Stimulated activated CD4-positive, alpha-beta T cell treated with anti-CD3 and anti-CD28 coated beads, Interleukin-1b, Interleukin-23, amount 100 ng/mL, for 4 hours (primary cell): ENCODE measurements around the gene DIAPH1.
A peak's percentile ranks its signal among the peaks of the same experiment; 100 is the strongest.

Experiments
- DNase-seq, 2 donors: peaks; one replicate each; pipeline ENCODE4 v3.0.0-alpha.2; 2020; ENCODE audit warnings: low read depth in 2 of 2

DIAPH1 gene

DNA sequence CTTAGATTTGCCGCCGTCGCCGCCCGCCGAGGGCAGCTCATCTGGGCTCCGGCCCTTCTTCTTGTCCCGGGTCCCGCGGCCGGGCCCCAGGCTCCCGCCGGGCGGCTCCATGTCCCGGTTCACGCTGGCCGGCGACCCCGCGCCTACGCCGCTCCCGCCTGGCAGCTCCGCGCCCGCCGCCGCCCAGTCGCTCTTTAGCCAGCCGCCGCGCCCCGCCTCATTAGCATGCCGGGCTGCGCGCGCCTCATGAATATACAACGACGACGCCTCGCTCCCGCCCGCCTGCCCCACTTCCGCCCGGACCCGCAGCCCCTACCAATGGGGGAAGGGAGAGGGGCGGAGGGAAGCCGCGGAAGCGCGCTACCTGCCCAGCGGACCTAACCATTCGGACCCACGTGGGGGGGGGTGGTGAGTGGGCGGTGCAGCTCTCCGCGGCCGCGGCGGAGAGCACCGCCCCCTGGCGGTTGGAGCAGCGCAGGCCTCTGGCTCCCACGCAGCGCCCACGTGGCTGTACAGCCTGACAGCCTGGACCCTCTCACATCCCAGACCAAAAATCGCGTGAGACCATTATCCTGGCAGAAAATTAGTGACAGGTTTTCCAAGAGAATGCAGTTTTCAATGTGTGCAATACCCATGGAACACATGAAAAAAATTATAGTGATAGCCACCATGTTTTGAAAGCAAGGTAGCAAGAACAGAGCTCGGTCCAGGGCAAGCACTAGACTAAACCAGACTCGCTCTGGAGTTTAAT, at the start of gene DIAPH1:
Gene DIAPH1, minus strand, starts transcription at position 197 of the 751 bp plus-strand sequence. Its CDS starts 86 bp downstream, at position 111.
- peak; percentile 99 to 100 for DNase-seq

DNA sequence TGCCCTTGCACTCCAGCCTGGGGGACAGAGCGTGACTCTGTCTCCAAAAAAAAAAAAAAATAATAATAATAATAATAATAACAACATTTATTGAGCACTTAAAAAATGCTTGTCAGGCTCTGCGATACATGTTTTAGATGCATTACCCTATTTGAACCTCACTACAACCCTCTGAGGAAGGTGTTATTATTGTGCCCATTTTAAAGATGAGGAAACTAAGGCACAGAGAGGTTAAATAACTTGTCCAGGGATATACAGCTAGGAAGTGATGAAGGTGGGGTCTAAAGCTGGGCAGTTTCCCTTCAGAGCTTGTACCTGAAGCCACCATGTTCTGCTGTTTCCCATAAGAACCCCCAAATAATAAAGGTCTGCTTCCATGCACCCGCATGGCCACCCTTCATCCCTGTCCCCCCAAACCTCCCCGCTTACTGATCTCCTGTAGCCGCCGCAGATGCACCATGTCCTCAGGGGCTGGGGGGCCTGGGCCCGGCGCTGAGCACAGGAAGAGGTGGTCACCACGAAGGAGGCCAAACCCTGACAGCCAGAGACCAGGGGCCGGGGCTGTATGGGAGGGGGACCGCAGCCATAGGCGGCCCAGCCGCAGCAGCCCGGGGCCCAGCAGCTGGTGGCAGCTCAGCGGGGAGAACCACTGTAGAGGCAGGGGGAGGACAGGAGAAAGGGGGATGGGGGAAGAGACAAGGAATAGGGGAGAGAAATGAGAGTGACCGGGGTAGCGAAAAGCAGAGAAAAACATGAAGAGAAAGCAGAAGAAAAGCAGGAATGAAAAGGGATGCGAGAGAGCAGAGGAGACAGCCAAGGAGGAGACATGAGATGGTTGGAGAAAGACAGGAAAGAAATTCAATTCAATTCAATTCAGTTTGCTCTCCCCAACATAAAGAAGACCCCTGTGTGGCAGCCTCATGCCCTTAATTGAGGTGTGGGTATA, 47.5 kb upstream of the DIAPH1 start:
- no peak for DNase-seq

DNA sequence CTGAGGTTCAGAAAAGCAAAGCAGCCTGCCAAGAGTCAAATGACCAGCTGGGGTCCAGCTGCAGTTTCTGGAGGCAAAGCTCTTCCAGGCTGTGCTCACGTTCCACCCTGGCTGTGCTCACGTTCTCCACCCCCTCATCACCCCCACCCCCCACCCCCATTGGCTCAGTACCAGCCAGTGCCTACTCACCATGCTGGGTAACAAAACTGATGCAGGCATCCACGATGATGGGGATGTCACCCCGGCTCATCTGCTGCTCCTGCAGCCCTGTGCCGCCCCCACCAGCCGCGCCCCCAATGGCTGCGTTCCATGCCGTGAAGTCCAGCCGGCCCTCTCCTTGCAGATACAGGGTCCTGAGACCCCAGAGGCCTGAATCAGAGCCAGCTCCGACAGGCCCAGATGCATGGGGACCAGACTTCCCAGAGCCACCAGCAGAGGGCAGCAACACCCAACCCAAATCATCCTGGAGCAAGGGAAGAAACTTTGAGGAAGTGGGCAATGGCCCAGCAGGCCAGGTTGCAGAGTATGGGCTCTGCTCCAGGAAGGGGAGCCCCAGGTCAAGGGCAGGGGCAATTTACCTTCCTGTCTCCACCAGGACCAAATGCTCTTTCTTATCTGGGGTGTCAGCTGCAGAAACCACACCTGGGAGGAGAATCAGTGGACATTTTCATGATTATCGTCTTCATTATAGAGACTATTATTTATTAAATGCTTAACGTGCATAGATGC, 46.1 kb upstream of the DIAPH1 start:
- DNase-seq = peak; percentile 66 to 73

DNA sequence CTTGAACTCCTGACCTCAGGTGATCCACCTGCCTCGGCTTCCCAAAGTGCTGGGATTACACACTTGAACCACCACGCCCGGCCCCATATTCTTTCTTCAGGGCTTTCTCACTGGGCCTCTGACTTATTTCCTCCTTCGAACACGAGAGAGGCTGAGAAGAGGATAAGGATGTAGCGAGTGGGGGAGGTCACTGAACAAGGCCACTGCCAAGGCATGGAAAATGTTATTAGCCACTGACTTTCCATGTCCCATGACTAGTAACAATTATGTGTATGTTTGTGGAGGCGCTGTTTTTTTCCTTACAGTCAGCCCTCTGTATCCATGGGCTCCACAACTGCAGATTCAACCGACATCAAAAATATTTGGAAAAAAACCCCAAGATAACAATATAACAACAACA, 44.7 kb upstream of the DIAPH1 start:
- no peak for DNase-seq

DNA sequence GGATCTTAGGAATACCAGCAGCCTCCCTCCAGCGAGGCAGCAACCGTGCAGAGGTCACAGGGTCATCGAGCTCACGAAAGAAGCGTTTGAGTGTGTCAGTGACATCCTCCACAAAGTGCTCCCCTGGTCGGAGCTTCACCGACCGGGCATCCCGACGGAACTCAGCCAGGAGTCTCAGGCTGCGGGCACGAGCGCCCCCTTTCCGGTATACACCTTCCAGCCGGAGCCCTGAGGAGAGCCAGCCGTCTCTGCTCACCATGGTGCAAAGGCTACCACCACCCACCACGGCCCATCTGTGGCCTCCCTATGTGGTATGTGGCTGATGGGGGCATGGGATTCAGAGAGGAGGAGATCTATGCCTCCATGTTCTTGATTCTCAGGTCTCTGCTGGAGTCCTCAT, 43.2 kb upstream of the DIAPH1 start:
- no peak for DNase-seq

DNA sequence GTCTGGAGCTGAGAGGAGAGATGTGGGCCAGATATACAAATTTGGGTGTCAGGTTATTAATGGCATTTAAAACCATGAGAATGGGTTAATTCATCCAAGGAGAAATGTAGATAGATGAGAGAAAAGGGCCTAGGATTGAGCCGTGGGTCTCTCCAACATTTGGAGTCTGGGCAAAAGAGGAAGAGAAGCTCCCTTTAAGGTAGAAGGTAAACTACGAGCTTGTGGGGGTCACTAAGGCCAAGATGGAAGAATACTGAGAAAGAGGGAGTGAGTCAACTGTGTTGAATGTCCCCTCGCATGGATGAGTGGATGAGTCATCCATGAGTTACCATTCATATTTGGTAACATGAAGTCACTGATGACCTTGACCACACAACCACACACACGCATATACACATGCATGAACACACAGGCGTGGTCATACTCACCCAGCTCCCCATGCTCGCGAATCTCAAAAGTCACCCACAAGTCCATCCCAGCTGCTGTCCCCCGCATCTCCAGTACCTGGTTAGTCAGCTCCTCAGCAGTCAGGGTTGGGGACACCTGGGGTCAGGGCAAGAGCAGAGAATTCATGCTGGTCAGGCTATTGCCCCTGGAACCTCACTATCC, 39.2 kb upstream of the DIAPH1 start:
- DNase-seq = no peak

DNA sequence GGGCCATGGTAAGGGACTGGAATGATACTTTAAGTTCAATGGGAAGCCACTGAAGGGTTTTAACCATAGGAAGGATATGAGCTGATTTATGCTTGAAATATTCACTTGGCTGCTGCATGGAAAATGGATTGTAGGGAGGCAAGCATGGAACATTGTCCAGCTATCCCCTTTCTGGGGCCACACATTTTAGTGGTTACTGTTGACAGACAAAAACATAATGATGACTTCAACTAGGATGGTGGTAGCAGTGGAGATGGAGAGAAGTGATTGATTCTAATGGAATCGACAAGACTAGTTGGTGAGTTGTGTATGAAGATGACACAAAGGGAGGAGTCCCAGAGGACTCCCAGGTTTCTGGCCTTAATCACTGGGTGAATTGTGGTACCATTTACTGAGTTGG, 38.6 kb upstream of the DIAPH1 start:
- DNase-seq = no peak

DNA sequence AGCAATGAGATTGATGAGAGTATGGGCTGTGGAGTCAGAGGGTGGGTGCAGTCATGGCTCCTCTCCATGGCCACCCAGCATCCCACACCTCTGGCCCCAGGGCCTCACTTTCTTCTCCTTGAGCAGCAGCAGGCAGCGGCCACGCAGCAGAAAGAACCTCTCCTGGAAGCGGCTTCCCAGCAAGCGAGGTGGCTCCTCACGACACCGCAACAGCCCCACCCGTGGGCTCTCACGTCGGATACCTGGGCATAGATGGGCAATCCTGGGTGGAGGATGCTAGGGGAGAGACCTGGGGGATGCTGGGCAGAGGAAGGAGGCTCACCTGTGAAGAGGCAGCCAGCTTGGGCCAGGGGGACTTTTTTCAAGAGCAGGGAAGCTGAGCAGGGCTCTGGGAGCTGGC, 37.6 kb upstream of the DIAPH1 start:
- DNase-seq = no peak

DNA sequence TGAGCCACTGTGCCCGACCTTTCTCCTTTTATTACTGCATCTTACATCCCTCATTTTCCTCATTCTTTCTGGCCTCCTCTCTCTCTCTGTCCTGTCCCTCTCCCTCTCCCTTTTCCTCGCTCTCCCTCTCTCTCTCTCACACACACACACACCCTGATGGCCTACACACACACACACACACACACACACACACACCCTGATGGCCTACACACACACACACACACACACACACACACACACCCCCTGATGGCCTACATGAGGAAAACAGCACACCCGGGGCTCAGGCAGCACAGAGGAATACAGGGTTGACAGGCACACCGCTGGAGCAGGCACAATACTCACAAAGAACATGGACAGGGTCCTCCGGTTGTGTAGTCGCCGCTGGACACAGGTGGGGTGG, 36.2 kb upstream of the DIAPH1 start:
- DNase-seq = no peak

DNA sequence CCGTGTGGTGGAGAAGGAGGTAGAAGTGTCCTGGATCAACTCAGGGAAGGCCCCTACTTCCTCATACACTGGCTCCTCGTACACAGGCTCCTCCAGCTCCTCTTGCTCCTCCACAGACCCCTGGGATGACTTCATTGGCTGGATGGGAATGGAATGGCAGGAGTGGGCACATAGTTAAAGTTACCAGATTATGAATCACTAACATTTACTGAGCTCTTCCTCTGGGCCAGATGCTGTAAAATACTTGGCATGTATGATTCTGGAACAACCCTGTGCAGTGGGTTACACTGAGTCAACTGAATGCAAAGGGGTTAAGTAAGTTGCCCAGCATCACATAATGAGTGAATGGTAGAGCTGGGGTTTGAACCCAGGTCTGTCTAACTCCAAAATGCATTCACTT, 35.5 kb upstream of the DIAPH1 start:
- no peak for DNase-seq

DNA sequence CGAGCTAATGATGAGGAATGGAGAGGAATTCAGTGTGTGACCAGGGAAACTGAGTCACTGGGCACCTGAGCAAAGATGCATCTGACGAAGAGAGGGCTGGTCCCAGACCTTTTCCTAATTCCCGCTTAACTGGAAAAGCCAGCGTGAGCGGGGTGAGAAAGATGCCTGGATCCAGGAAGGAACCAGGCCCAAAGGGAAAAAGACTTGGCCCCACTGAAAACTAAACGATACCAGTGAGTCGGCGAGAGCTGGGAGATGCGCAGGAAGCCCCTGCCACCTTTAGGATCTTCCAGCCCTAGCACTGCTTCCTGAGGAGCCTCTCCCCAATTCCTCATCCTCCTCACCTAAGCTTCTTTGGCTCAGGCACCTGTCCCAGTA, 32.9 kb upstream of the DIAPH1 start:
- no peak for DNase-seq

DNA sequence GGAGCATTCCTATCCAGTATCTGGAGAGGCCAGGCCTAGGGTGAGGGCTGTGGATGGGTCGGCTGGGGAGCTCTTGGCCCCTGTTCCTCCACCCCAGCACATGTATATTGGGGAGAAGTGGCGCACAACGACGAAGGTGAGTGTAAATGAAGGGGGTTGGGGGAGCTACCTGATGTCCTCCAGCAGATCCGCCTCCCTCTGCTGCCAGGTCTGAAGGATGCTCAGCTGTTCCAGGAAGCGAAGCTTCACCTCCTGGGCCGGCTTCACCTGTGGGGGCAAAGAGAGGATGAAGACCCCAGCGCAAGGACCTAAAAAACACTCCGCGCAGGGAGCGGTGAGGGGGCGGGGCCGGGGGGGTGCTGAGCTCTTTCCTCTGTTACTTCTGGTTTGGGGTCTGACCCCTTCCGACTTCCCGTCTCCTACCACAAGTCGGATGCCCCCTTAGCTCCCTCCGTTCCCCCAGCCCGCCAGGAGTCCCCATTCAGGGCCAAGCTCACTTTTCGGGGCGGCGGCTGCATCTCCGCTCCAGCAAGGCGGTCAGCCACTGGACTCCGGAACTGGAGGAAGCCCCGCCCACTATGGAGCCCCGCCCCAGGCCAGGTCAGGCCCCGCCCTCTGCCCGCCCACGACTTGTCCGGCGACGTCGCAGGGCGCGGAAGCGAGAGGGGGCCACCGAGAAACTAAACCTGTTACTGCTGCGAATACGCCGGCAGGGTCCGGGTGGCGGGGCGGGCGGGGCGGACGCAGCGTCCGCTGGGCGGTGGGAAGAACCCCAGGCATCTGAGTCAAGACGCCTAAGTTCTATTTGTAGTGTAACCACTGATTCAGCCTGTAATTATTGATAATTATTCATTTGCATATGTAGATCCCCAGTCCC, 32.3 kb upstream of the DIAPH1 start, which contains the start of gene FCHSD1:
Gene FCHSD1, minus strand, starts transcription at position 568 of the 877 bp plus-strand sequence. Its CDS starts 50 bp downstream, at position 518.
- peak; percentile 68 to 73 for DNase-seq

DNA sequence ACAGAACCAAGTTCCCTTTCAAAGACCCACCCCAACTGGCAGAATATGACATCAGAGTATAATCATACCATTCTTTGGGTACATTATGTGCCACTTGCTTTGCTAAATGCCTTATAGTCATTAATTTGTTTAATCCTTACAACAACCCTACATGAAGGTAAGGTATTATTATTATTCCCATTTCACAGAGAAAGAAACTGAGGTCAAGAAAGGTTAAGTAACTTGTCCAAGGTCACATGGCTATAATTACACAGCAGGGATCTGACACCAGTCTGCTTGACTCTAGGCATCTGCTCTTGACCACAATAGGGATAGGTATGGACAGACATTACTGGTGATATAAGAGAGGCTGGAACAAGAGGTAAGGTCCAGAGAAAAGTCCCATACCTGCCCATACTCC, 31.2 kb upstream of the DIAPH1 start:
- DNase-seq = no peak

DNA sequence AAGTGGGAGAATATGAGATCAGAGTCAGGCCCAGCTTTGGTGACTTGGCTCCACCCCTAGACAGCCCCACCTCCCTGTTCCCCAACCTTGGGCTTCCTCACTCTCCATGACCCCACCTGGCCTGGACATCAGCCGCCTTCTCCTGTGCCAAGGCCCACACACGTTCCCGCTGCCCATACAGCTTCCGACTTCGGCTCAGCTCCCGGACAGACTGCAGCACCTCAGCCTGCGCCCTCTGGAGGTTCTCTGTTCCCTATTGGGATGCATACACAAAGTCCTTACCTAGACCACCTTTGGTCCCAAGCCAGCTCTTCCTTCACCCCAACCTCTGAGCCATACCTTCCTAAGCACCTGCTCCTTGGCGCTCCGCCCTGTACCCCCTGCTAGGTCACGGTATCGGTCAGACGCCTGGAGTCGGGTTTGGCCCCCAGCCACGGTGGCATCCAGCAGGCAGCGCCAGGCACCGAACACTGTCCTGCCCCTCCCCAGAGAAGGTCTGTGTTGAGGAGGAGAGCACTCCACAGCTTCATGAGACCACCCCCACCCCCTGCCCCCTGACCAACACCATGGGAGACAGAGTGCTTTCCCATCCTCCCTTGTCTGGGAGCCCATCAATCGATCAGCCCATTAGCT, 30.4 kb upstream of the DIAPH1 start:
- no peak for DNase-seq

DNA sequence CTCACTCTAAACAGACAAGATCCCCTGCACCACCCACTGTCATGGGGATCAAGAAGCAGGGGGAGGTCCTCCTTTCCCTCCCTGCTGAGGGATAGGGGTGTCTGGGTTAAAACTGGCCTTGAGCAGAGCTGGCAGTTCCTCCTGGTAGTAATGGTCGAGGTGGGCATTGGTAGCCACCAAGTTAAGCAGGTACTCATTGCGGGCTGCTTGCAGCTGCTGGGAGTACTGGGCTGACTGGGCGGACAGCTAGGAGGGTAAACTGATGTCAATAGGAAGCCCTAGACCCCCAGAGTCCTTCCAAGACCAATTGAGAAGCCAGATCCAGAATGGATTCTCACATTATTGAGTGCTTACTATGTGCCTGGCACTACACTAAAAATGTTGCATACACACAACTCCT, 29.1 kb upstream of the DIAPH1 start:
- DNase-seq = no peak

DNA sequence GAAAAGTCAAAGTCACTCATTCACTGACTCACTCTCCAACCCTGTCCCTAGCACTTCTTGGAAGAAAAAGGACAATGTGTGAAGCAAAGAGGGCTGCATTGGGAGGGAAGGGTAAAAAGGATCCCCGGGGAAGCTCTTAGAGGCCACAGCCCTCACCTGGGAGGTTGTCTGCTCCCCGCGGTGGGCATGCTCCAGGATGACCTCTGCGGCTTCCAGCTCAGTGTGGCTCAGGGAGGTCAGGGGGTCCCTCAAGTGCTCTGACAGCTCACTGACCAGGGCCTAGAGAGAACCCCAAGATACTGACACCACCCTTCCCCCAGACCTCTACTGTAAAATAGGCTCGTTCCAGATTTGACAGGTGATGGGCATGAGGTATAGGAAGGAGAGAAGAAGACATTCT, 28.4 kb upstream of the DIAPH1 start:
- DNase-seq = no peak

DNA sequence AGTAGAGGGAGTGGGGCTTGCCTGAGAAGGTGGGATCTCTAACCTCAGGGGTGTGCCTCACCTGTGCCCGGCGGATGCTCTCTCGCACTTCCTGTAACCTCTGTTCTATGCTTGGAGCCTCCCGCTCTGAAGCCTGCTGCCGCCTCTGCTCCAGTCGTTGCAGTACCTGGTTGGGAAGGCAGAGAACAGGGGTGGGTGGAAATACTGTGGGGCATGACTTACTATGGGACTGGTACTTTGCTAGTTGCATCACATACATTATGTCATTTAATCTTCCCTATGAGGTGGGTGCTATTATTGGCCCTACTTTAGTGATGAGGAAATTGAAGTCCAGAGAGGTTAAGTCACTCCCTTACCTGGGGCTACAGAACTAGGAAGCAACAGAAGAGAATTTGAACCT, 27.2 kb upstream of the DIAPH1 start:
- DNase-seq = no peak

DNA sequence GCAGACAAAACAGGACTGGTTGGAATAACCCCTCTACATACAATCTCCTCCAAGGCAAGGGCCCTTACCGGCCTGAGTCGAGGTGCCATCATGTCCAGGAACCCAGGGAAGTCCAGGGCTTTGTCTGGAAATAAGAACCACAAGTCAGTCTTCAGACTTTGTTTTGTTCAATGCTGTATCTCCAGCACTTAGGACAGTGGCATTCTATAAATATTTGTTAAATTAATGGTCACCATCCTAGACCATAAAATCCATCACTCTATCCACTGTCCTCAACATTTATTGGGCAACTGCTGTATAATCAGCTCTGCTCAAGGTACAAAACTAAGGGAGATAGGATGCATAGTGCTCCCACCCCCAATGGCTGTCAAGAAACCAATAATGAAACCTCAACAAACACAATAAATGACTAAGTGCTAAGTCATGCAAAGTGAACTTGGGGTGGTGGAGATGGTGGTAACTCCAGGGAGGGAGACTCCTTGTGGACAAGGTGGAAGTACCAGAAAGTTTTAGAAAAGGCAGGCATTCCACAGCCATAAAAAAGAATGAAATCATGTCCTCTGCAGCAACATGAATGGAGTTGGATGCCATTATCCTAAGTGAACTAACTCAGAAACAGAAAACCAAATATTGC, 23.0 kb upstream of the DIAPH1 start:
- DNase-seq = no peak

DNA sequence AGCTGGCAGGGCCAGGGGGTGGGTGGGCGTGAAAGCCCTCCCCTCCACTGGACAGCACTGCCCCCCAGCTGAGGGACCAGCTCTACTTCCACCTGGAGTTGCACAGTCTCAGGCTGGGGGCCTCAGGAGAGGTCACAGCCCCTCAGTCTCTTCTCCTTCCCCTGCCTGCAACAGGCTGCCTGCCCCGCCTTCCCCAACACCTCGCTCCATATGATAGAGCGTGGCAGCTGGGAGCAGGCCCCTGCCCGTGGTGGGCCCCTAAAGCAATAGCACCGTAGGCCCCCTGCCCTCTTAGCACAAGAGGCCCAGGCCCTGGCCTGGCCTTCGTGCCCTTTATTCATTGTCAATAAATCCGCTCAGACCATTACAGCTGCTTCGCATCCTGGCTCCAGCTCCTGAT, 21.9 kb upstream of the DIAPH1 start:
- no peak for DNase-seq

DNA sequence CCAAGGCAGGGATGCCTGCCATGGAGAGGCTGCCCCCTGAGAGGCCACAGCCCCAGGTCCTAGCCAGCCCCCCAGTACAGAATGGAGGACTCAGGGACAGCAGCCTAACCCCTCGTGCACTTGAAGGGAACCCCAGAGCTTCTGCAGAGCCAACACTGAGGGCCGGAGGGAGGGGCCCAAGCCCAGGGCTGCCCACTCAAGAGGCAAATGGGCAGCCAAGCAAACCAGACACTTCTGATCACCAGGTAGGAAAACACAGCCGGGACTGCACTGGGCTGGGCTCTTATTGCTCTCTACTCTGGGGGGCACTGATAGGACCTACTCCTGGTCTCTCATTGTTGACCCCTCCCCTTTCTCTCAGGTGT, 21.2 kb upstream of the DIAPH1 start:
- DNase-seq = no peak
